HG03571 (cell line): ENCODE data around the gene ADAMTS2.

Source experiments
- ATAC-seq: cut with Tn5 transposase; IDR thresholded peaks from one replicate; pipeline ENCODE4 v1.9.1; 2021; ENCODE audit not compliant: unreplicated experiment

ADAMTS2 gene

GRCh38 chr5:179166171-179166885 lies 178.9 kb downstream of the ADAMTS2 start:
- ATAC-seq = no peak

- no peak for ATAC-seq
Observed at GRCh38 chr5:179165421-179166170, 179.7 kb downstream of the ADAMTS2 start.

GRCh38 chr5:179164331-179165311 lies 180.6 kb downstream of the ADAMTS2 start:
- ATAC-seq = no peak

- ATAC-seq = no peak
Observed at GRCh38 chr5:179163236-179164155, 181.8 kb downstream of the ADAMTS2 start.

GRCh38 chr5:179162351-179163235 lies 182.7 kb downstream of the ADAMTS2 start:
- no peak for ATAC-seq

GRCh38 chr5:179161901-179162300 lies 183.4 kb downstream of the ADAMTS2 start:
- no peak for ATAC-seq

GRCh38 chr5:179160584-179160983 lies 184.7 kb downstream of the ADAMTS2 start:
- no peak for ATAC-seq

GRCh38 chr5:179158556-179158955 lies 186.7 kb downstream of the ADAMTS2 start:
- no peak for ATAC-seq

- ATAC-seq = no peak
Observed at GRCh38 chr5:179154991-179155955, 190.0 kb downstream of the ADAMTS2 start.

GRCh38 chr5:179154346-179154990 lies 190.8 kb downstream of the ADAMTS2 start:
- no peak for ATAC-seq

GRCh38 chr5:179153921-179154345 lies 191.3 kb downstream of the ADAMTS2 start:
- ATAC-seq = no peak

GRCh38 chr5:179153341-179153901 lies 191.8 kb downstream of the ADAMTS2 start:
- no peak for ATAC-seq

- ATAC-seq = no peak
Observed at GRCh38 chr5:179152941-179153340, 192.3 kb downstream of the ADAMTS2 start.

GRCh38 chr5:179152144-179152895 lies 192.9 kb downstream of the ADAMTS2 start:
- ATAC-seq = no peak

- ATAC-seq = no peak
Observed at GRCh38 chr5:179151286-179152118, 193.8 kb downstream of the ADAMTS2 start.

GRCh38 chr5:179150011-179150410 lies 195.2 kb downstream of the ADAMTS2 start:
- no peak for ATAC-seq
